OCI-LY1 (cell line): ENCODE measurements around the gene FOXA1.

Source experiments
- H2AFZ ChIP-seq: fragments of 200-600 bp; sonication (generic), shearing (Covaris generic); 2 replicates; pipeline ENCODE4 v1.6.0; 2014; ENCODE audit warnings: antibody characterized with exemption, mild to moderate bottlenecking, low read length
- H3F3A ChIP-seq: fragments of 200-600 bp; sonication (generic), shearing (Covaris generic); 2 replicates; pipeline ENCODE4 v1.6.0; 2014; ENCODE audit warnings: mild to moderate bottlenecking, antibody characterized with exemption, low read length, moderate library complexity; ENCODE audit not compliant: insufficient read depth
- H3K27ac ChIP-seq: fragments of 200-600 bp; sonication (generic); 2 replicates; pipeline ENCODE4 v1.5.1; 2014; ENCODE audit warnings: low read length, mixed run types, mild to moderate bottlenecking, low read depth; ENCODE audit not compliant: poor library complexity, severe bottlenecking
- H3K27me3 ChIP-seq: fragments of 200-600 bp; sonication (generic); 2 replicates; pipeline ENCODE4 v1.6.0; 2014; ENCODE audit warnings: antibody characterized with exemption, mild to moderate bottlenecking, low read length, moderate library complexity; ENCODE audit not compliant: insufficient read depth
- H3K36me3 ChIP-seq: fragments of 200-600 bp; sonication (generic); 2 replicates; pipeline ENCODE4 v1.6.1; 2014; ENCODE audit warnings: mild to moderate bottlenecking, antibody characterized with exemption, low read length, moderate library complexity, mixed read lengths; ENCODE audit not compliant: insufficient read depth
- H3K4me1 ChIP-seq: fragments of 200-600 bp; sonication (generic); 2 replicates; pipeline ENCODE4 v1.5.1; 2014; ENCODE audit warnings: mild to moderate bottlenecking, low read length, moderate library complexity; ENCODE audit not compliant: insufficient read depth, severe bottlenecking
- H3K4me2 ChIP-seq: fragments of 200-600 bp; sonication (generic), shearing (Covaris generic); 2 replicates; pipeline ENCODE4 v1.6.1; 2014; ENCODE audit warnings: low read length
- H3K4me3 ChIP-seq: fragments of 200-600 bp; sonication (generic); 2 replicates; pipeline ENCODE4 v1.5.1; 2014; ENCODE audit warnings: low read length, low read depth, mild to moderate bottlenecking, mixed read lengths; ENCODE audit not compliant: poor library complexity, severe bottlenecking
- H3K79me2 ChIP-seq: fragments of 200-600 bp; shearing (Covaris generic); 2 replicates; pipeline ENCODE4 v1.6.1; 2016; ENCODE audit warnings: mixed run types, low read length, mixed read lengths; ENCODE audit not compliant: insufficient read depth
- H3K9ac ChIP-seq: fragments of 200-600 bp; sonication (generic), shearing (Covaris generic); 2 replicates; pipeline ENCODE4 v1.6.1; 2014; ENCODE audit warnings: mild to moderate bottlenecking, low read length, mixed read lengths
- H3K9me2 ChIP-seq: fragments of 200-600 bp; sonication (generic), shearing (Covaris generic); 2 replicates; pipeline ENCODE4 v1.6.1; 2014; ENCODE audit warnings: low read depth, mild to moderate bottlenecking, low read length, mixed read lengths
- H3K9me3 ChIP-seq: fragments of 200-600 bp; shearing (Covaris generic); 2 replicates; pipeline ENCODE4 v1.6.1; 2014; ENCODE audit warnings: low read length, mixed read lengths
- H4K20me1 ChIP-seq: fragments of 200-600 bp; sonication (generic), shearing (Covaris generic); 2 replicates; pipeline ENCODE4 v1.6.0; 2016; ENCODE audit warnings: mild to moderate bottlenecking, low read length; ENCODE audit not compliant: insufficient read depth
- CTCF ChIP-seq: fragments of 200-600 bp; sonication (generic), shearing (Covaris generic); IDR thresholded peaks from 2 replicates; pipeline ENCODE4 v1.5.1; 2017; ENCODE audit warnings: mild to moderate bottlenecking, antibody characterized with exemption, low read length, moderate library complexity, mixed read lengths
- EZH2 ChIP-seq: fragments of 200-600 bp; sonication (generic), shearing (Covaris generic); IDR thresholded peaks from 2 replicates; pipeline ENCODE4 v1.8.0; 2017; ENCODE audit warnings: borderline replicate concordance, mixed run types, mild to moderate bottlenecking, antibody characterized with exemption, low read length, moderate library complexity, mixed read lengths

FOXA1 gene

GRCh38 chr14:37617864-37618365 lies 22.9 kb upstream of the FOXA1 start:
- no peak for TF ChIP-seq CTCF
- TF ChIP-seq EZH2: no peak
- Histone ChIP-seq H3K27me3 (no peaks in the 10 kb centered on the region), H3K79me2 (no peaks in the 10 kb centered on the region), H3F3A (no peaks in the 10 kb centered on the region), H2AFZ (no peak overlapping the region), H3K4me1 (no peaks in the 10 kb centered on the region), H3K9me2 (no peaks in the 10 kb centered on the region), H3K27ac (no peak overlapping the region), H4K20me1 (no peaks in the 10 kb centered on the region), H3K36me3 (no peaks in the 10 kb centered on the region), H3K4me2 (no peak overlapping the region), H3K4me3 (no peak overlapping the region), H3K9ac (no peak overlapping the region), H3K9me3 (no peaks in the 10 kb centered on the region; the same call in 1 of the 2 replicates)

GRCh38 chr14:37616853-37617252 lies 21.8 kb upstream of the FOXA1 start:
- H3K9me2 ChIP-seq: no peaks in the 10 kb centered on the region
- H3K4me1 ChIP-seq: no peaks in the 10 kb centered on the region
- no peak overlapping the region for H3K4me3 ChIP-seq
- H3K27ac ChIP-seq: no peak overlapping the region
- H2AFZ ChIP-seq: no peak overlapping the region
- H3K36me3 ChIP-seq: no peaks in the 10 kb centered on the region
- no peak overlapping the region for H3K4me2 ChIP-seq
- H3K27me3 ChIP-seq: no peaks in the 10 kb centered on the region
- H3K9ac ChIP-seq: no peak overlapping the region
- TF ChIP-seq CTCF: no peak
- TF ChIP-seq EZH2: no peak
- H3K9me3 ChIP-seq: no peaks in the 10 kb centered on the region; the same call in 1 of the 2 replicates
- no peaks in the 10 kb centered on the region for H3F3A ChIP-seq
- no peaks in the 10 kb centered on the region for H4K20me1 ChIP-seq
- no peaks in the 10 kb centered on the region for H3K79me2 ChIP-seq

GRCh38 chr14:37615582-37616289 lies 20.7 kb upstream of the FOXA1 start:
- no peak for TF ChIP-seq EZH2
- TF ChIP-seq CTCF: no peak
- Histone ChIP-seq H3K36me3 (no peaks in the 10 kb centered on the region), H2AFZ (no peak overlapping the region), H3K27me3 (no peaks in the 10 kb centered on the region), H3K4me2 (no peak overlapping the region), H3K9me3 (no peaks in the 10 kb centered on the region; the same call in 1 of the 2 replicates), H3K79me2 (no peaks in the 10 kb centered on the region), H3F3A (no peaks in the 10 kb centered on the region), H3K9me2 (no peaks in the 10 kb centered on the region), H3K9ac (no peak overlapping the region), H3K4me1 (no peaks in the 10 kb centered on the region), H3K4me3 (no peak overlapping the region), H4K20me1 (no peaks in the 10 kb centered on the region), H3K27ac (no peak overlapping the region)
